Raji (cell line): ENCODE results near the gene TBC1D1.

Source experiments
- POLR2A ChIP-seq: IDR thresholded peaks from 2 replicates; pipeline ENCODE4 v1.6.1; 2011; ENCODE audit warnings: low read depth, low read length, control low read depth; ENCODE audit not compliant: insufficient read depth

The TBC1D1 gene

GRCh38 chr4:38140643-38141203 is 249.8 kb downstream of the TBC1D1 start:
- TF ChIP-seq POLR2A: no peak

GRCh38 chr4:38141808-38142500 is 251.1 kb downstream of the TBC1D1 start:
- TF ChIP-seq POLR2A: no peak

GRCh38 chr4:38144031-38144430 is 253.1 kb downstream of the TBC1D1 start:
- no peak for TF ChIP-seq POLR2A

- TF ChIP-seq POLR2A: no peak
Measured at GRCh38 chr4:38145033-38145678, 254.3 kb downstream of the TBC1D1 start.

- TF ChIP-seq POLR2A: no peak
Measured at GRCh38 chr4:38145741-38146140, 254.9 kb downstream of the TBC1D1 start.

GRCh38 chr4:38146383-38146782 is 255.5 kb downstream of the TBC1D1 start:
- TF ChIP-seq POLR2A: no peak

- TF ChIP-seq POLR2A: no peak
Measured at GRCh38 chr4:38149472-38149996, 258.6 kb downstream of the TBC1D1 start.

GRCh38 chr4:38149997-38150671 is 259.2 kb downstream of the TBC1D1 start:
- no peak for TF ChIP-seq POLR2A

GRCh38 chr4:38150766-38151165 is 259.9 kb downstream of the TBC1D1 start:
- no peak for TF ChIP-seq POLR2A

GRCh38 chr4:38151873-38152272 is 261.0 kb downstream of the TBC1D1 start:
- no peak for TF ChIP-seq POLR2A

- TF ChIP-seq POLR2A: no peak
Measured at GRCh38 chr4:38152305-38152704, 261.4 kb downstream of the TBC1D1 start.

GRCh38 chr4:38152721-38153386 is 262.0 kb downstream of the TBC1D1 start:
- no peak for TF ChIP-seq POLR2A

- TF ChIP-seq POLR2A: no peak
Measured at GRCh38 chr4:38153387-38153760, 262.5 kb downstream of the TBC1D1 start.

- no peak for TF ChIP-seq POLR2A
Measured at GRCh38 chr4:38154252-38154651, 263.4 kb downstream of the TBC1D1 start.
